NOMO-1 (cell line): ENCODE measurements around the gene OLFML2A.
"Not testable (repeated sequence)": the region's sequence is repeated elsewhere in the genome, so short reads cannot be mapped to it uniquely, and the experiment has no call there.

Experiments
- DNase-seq, 2 experiments: peaks; one replicate each; lab custom pipeline; 2025; ENCODE audit not compliant: unreplicated experiment in 2 of 2; lab: John Stamatoyannopoulos, UW

The OLFML2A gene

DNA sequence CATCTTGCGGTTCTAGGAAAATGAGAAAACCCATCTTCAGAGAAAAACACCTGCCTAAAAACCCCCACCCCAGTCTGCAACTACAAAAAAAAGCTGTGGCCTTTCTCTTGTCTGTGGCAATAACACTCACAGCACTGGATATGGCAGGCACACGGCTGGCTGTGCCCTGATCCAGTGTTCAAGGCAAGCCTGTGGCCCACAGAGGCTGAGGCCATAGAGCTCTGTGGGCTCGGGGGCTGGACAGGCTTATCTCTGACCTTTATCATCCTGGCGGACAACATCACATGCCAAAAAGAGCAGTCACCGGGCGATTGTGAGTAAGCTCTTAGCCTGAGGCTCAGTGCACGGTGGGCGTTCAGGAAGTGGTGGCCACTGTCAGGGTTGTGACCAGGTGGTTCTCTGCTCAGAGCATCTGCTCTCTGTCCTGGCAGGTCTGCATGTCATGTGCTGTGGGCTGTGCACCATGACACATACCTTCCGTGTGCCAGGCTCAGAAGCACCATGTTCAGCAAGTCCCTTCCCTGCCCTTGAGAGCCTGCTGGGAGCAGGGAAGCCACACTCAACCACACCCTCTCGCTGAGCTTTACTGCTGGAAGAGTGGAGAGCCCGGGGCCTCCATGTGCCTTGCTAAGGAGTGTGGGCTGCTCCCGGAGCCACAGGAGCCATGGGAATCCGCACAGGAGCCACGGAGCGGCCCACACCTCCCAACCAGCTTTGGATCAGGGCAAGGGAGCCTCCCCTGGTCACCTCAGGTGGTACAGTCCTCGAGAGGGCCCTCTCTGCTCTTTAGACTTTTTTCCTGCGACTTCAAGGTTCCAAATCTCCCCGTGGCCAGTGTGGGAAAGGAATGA, 41.7 kb downstream of the OLFML2A start:
- DNase-seq = no peak

DNA sequence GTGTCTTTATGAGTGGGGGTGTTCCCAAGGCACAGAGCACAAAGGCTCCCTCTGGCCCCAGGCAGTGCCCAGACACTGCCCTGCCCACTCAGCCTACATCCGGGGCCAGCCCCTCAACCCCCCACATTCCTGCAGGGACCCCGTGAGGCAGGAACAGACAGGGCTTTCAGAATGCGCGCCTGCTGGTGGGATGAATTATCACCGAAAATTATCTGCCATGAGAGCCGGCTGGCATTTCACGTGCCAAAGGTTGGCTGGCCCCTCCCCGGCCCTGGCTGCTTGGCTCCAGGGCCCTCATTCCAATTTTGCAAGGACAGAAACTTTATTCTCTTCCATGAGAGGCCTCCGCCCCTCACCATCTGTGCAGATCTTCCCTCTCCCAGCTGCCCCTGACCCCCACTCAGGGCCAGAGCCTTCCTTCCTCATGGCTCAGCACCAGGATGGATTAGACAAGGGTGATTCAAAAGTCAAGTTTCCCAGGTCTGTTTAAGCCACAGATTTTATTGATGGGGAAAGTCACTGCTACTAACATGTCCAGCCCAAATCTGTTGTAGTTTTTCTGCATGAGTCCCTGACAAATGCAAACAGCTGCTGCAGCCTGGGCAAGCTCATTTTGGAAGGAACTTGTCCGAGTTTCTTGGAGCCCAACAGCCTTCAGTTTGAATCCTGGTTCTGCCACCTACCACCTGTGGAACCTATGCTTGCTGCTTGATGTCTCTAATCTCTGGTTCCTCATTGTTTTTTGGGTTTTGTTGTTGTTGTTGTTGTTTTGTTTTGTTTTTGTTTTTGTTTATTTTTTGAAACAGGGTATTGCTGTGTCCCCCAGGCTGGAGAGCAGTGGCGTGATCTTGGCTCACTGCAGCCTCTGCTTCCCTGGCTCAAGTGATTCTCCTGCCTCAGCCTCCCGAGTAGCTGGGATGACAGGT, 44.0 kb downstream of the OLFML2A start:
- no peak for DNase-seq

DNA sequence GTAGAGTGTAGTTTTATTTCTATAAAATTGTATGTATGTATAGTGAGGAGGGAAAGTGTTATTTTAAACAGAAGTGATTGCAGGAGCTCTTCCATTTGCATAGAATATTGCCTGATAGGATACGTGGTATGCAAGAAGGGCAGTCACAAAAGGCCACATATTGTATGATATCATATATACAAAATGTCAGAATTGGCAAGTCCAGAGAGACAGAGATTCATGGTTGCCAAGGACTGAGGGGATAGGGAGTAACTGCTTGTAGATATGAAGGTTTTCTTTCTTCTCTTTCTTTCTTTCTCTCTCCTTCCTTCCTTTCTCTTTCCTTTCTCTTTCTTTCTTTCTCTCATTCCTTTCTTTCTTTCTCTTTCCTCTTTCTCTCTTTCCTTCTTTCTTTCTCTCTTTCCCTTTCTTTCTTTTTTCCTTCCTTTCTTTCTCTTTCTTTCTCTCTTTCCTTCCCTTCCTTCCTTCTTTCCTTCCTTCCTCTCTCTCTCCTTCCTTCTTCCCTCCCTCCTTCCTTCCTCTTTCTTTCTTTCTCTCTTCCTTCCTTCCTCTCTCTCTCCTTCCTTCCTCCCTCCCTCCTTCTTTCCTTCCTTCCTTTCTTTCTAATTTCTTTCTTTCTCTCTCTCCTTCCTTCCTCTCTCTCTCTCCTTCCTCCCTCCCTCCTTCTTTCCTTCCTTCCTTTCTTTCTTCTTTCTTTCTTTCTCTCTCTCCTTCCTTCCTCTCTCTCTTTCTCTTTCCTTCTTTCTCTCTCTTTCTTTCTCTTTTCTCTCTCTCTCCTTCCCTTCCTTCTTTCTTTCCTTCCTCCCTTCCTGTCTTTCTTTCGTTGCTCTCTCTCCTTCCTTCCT, 51.8 kb downstream of the OLFML2A start:
- no peak for DNase-seq

DNA sequence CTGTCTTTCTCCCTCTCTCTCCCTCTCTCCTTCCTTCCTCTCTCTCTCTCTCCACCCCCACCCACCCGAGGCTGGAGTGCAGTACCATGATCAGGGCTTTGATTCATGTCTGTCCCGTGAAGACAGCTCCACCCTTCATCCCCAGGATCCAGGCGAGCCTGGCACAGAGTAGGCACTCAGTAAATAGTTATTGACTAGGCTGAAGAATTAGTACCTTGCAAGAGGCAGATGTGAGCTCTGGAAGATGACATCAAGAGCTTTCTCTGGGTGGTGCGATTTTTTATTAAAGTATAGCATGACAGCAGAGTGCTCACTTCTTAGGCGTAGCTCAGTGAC, 52.4 kb downstream of the OLFML2A start:
- no peak for DNase-seq

DNA sequence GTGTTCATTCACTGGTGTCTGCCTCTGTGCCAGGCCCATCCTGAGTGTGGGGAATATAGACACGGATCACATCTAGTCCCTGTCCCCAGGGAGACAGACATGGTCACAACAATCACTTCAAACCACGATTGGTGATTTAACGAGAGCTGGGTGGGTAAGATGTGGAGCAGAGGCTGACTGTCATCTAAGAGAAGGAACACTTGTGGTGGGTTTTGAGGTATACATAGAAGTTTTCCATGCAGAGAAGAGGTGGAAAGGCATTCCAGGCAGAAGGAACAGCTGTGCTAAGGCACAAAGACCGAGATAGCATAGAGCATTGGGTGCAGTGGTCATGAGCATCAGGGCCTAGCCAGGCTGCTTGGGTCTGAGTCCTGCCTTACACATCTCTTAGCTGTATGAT, 53.7 kb downstream of the OLFML2A start:
- DNase-seq = no peak

DNA sequence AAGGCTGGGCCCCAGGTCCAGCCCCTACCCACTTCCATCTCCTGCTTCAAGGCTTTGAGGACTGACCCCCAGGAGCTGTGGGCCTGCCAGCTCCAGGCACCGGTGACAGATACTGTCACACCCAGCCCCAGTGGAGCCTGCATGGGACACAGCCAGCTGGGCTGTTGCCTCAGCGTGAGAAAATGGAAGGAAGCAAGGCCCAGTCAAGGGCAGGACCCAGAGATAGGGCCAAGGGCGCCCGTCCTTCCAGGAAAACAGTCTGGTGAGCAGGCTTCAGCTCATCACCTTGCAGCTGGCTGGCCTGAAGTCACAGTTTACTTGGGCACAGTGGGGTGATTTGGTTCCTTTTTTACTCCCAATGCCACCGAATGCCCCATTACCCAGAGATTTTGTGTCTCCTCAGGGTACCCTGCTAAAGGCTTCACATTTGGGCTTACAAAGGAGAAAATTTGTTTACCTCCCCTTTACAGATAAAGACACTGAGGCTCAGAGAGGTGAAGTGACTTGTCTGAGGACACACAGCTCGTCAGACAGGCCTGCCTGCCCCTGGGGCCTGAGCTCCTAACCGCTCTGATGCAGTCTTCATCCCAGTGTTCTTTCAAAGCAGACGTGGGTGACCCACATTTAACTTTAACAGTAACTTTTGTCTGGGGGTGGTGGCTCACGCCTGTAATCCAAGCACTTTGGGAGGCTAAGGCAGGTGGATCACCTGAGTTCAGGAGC, 54.9 kb downstream of the OLFML2A start:
- DNase-seq = no peak

DNA sequence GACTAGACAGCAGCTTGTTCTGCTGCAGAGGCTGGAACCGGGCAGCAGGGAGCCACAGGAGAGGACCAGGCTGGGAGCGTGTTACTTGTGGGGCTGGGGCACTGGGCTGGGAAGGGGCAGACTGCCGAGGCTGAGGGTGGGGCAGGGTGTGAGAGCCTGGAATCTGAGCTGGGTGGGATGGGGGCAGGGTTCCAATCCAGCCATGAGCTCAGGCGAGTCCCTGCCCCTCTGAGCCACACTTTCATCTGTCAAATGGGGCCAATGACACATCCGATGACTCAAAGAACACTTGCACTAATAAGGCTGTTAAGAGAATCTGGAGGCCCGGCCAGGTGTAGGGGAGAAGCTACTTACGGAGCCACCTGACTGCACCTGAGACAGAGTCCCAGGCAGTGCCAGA, 57.7 kb downstream of the OLFML2A start:
- no peak for DNase-seq

DNA sequence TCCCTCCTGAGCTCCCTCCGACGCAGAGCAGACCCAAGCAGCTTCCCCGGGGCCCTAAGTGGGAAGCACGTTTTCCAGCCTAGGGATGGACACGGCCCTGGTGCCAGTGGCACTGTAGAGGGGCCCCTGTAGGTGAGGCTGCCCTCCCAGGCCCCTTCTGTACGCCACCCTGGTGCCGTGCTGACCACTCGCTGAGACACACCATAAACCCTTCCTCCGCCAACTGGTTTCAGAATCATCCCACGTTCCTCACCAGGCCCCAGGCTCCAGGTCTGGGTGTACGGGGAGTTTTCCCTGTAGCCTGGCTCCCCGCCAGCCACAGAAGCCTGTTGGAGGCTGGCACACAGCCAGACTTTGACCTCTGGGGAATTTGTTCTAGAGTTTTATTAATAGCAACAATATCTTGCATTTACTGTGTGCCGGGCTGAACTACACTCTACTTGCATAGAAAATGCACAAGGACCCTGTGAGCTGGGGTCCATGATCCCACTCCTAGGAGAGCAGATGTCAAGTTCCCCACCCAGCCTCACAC, 58.2 kb downstream of the OLFML2A start:
- DNase-seq = no peak

DNA sequence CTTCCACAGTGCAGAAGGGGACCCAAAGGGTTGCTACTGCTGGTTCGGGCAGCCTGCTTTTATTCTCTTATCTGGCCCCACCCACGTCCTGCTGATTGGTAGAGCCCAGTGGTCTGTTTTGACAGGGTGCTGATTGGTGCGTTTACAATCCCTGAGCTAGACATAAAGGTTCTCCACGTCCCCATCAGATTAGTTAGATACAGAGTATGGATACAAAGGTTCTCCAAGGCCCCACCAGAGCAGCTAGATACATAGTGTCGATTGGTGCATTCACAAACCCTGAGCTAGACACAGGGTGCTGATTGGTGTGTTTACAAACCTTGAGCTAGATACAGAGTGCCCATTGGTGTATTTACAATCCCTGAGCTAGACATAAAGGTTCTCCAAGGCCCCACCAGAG, 61.2 kb downstream of the OLFML2A start:
- DNase-seq = not testable (repeated sequence)

DNA sequence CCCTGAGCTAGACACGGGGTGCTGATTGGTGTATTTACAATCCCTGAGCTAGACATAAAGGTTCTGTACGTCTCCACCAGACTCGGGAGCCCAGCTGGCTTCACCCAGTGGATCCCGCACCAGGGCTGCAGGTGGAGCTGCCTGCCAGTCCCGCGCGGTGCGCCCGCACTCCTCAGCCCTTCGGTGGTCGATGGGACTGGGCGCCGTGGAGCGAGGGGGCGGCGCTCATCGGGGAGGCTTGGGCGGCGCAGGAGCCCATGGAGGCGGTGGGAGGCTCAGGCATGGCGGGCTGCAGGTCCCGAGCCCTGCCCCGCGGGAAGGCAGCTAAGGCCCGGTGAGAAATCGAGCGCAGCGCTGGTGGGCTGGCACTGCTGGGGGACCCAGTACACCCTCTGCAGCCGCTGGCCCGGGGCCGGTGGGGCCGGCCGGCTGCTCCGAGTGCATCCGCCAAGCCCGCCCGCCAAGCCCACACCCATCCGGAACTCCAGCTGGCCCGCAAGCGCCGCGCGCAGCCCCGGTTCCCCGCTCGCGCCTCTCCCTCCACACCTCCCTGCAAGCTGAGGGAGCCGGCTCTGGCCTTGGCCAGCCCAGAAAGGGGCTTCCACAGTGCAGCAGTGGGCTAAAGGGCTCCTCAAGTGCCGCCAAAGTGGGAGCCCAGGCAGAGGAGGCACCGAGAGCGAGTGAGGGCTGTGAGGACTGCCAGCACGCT, 61.8 kb downstream of the OLFML2A start:
- not testable (repeated sequence) for DNase-seq

DNA sequence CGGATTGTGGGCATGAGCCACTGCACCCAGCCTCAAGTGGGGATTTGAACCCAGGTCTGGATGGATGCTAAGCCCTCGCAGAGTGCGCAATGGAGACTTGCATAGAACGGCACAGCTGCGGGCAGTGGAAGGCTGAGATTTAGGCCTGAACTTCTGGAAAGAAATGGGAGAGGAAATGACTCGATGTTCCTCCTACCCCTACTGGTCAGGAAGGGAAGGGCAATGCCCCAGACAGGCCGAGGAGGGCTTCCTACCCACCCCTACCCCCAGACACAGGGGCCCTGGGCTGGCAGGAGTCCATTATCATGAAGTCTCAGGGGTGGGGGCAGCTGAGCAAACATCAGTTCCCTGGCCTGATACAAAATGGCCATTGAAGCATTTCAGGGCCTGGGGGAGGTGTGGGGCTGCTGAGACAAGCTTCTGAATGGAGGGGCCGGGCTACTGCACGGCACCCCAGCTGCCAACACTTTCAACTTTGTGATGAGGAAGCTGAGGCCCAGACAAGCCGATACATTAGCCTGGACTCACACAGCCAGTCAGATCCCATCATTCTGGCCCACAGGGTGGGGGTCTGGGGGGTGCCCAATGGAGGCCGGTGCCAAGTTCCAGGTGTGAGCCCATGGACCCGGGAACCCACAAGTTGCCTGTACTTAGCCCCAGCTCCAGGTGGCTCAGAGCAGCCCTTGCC, 62.8 kb downstream of the OLFML2A start:
- no peak for DNase-seq

DNA sequence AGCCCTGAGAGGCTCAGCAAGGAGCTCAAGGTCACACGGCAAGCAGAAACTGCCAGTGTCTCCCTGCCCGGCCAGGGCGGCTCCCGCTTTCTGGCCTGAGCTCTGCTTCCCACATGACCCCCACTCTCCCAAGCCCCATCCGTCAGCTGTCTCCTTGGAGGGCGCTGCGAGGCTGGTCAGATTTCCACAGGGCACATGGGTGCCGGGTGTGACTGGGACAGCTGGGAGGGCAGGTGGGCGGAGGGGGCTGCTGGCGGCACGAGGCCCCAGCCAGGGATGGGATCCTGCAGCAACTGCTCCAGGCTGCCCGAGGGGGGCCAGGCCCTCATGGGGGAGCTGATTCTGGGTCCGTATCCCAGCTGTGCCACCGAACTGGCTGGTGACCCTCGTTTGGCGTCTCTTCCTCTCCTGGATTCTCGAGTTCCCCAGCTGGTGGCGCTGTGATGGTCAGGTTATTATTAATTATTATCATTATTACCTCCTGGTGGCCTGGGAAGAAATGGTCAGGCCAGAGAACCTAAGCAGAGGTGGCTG, 63.4 kb downstream of the OLFML2A start:
- DNase-seq = no peak

DNA sequence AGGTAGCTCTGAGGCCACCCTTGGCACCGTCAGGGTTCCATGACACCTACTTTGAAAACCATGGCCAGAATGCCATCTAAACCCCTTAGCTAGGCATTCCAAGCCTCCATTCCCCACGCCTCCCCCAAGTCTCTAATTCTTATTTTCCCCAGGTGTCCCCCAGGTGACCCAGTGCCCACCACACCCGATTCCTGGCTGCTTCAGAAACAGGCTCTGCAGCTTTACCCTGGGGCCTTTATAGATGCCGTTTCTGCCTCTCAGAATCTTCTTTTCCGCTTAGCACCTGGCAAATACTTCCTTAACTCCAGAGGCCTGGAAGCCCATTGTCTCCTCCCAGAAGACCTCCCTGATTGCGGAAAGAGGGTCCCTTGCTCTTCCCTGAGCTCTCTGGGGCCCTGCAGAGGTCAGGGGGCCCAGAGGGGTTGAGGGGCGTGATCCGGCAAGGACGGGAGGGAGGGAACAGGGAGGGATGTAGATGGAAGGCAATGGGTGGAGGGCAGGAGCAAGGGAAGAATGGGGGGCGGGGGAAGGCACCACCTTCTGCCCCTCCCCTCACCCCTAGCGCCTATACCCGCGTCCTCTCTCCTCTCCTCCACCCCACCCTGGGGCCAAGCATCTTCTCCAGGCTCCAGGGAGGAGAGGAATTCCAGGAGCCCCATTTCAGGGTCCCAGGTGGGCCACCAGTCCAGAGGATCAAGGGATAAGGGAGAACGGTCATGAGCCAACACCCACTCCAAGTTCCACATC, 64.3 kb downstream of the OLFML2A start:
- no peak for DNase-seq

DNA sequence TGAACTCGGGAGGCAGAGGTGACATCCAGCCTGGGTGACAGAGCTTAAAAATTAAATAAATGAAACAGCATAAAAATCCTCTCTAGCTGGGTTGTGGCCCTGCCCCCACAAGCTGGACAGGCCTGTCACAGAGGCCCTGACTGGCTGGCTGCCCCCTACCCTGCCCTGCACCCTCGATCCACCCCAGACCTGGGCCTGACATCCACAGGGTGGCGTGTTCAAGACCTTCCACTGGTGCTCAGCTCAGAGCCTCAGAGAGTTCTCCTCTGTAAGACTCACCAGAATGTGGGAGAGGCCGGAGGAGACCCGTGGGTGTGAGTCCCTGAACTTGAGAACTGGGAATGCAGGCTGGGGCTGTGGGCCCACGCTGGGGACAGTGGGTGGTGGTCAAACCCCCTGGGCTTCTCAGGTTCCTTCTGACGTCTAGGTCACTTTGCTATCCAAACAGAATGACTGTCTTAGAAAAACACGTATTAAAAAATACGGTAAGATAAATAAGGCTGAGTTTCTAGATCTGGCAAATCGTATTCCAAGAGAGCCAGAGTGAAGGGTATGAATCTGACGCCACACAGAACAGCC, 66.6 kb downstream of the OLFML2A start:
- no peak for DNase-seq

DNA sequence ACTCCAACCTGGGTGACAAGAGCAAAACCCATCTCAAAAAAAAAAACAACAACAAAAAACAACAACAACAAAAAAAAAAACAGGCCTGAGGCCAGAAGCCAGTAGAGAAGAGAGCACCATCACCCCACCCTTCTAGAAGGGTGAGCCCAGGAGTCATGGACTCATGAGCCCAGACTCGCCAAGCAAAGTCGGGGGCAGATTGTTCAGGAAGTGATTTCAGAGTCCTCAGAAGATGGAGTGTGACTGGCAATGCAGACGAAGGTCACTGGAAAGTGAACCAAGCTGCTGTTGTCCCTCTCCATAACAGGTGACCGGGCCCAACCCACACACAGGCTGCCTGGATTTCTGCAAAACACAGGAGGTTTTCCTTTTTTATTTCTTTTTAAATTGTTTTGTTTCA, 67.4 kb downstream of the OLFML2A start:
- DNase-seq = no peak

DNA sequence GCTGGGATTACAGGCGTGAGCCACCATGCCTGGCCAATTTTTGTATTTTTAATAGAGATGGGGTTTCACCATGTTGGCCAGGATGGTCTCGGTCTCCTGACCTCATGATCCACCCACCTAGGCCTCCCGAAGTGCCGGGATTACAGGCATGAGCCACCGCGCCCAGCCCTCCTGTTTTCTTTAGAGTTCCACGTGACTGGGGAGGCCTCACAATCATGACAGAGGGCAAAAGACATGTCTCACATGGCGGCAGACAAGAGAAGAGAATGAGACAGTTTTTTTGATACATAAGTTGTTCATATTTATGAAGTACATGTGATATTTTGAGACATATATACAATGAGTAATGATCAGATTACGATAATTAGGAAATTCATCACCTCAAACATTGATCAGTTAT, 69.5 kb downstream of the OLFML2A start:
- not testable (repeated sequence) for DNase-seq

DNA sequence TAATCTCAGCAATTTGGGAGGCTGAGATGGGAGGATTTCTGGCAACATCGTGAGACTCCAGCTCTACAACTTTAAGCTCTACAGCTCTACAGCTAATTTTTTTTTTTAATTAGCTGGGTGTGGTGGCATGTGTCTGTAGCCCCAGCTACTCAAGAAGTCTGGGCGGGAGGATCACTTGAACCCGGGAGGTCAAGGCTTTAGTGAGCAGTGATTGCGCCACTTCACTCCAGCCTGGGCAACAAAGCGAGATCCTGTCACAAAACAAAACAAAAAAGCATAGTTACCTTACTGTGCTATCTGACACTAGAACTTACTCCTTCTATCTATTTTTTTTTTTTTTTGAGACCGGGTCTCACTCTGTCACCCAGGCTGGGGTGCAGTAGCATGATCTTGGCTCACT, 70.0 kb downstream of the OLFML2A start:
- DNase-seq = no peak

DNA sequence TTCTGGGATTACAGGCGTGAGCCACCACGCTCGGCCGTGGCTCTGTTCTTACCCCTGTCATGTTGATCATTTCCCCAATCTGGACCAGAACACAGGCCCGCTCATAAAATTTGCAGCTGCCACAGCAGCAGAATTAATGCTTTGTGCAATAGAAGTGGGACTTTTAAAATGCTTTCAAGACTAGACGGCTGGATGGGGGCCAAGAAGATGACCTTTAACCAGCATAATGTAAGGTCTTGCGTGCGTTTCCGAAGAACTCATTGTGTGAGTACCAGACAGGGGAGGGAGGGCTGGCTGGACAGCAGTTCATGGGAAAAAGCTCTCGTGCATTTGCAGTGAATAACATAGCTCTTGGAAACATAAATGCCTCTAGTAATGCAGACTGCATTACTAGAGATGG, 72.9 kb downstream of the OLFML2A start:
- DNase-seq = no peak
